IPS DF 4.7 (cell line): Measurements from ENCODE around the gene TSPAN1.
A peak's percentile ranks its signal among the peaks of the same experiment; 100 is the strongest.

Experiments
- DNase-seq: peaks from one replicate; pipeline ENCODE4 v3.0.0-alpha.2; 2013; ENCODE audit warnings: low spot score; ENCODE audit errors: extremely low read depth

The TSPAN1 gene

DNA sequence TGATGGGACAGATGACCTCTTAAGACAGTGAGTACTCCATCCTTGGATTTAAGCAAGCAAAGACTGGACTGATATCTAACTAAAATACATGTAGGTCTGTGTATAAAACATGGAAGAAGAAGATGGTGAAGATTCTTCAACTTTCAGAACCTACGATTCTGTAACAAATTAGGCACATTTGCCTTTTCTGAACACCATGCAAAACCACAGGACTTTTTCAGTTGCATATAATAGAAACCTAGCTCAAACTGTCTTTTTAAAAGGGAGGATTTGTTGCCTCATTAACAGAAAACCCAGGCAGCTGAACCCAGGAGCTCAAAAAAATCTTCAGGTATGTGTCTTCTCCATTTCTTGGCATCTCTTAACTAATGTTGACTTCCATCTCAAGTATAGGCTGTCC, 14.7 kb upstream of the TSPAN1 start:
- no peak for DNase-seq

- DNase-seq = no peak
Measured at GRCh38 chr1:46166521-46167462, 8.1 kb upstream of the TSPAN1 start.

DNA sequence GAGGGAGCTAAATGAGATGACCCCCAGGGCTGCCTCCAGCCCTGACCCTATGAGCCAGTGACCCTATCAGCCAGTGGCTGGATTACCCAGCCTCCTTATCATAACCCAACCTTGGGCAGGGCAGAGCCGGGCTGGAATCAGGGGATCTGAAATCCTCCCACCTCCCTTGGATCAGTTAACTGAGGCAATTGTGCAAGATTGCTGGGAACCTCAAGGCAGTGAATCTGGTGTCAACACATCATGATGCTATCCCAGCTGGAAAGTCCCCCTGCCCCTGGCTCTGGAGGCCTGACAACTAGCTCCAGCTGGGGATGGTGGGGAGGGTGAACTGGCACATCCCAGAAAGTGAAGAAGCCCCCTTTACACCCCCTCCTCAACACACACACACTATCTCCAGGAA, 6.4 kb upstream of the TSPAN1 start:
- DNase-seq = no peak

DNA sequence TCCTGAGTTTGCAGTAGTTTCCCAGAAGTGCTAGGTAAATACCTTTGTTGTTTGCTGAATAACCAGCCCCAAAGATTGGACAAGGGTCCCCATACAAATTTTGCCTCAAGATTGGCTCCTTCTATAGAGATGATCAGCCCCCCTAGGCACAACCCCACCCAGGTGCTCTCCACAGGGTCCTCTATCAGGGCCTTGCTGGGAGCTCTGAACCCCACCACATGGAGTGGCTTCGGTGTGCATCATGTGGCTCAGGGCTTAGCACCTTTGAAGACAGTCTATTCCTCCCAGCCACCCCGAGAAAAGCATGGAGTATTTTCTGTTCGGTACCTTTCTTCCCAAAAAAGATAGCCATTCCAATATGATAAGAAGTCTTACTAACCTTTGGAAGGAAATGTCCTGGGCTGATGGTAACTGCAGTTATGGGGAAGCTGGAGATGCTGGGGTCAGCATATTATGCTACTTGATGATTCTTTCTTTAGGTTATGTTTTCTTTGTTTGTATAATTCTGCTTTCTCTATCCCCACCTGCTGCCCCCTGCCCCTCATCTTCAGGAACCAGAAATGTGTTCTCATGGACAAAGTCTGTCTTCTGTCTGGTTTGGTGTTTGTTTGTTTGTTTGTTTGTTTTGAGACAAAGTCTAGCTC, 5.0 kb upstream of the TSPAN1 start:
- no peak for DNase-seq

- no peak for DNase-seq
Measured at GRCh38 chr1:46171351-46171750, 3.5 kb upstream of the TSPAN1 start.

DNA sequence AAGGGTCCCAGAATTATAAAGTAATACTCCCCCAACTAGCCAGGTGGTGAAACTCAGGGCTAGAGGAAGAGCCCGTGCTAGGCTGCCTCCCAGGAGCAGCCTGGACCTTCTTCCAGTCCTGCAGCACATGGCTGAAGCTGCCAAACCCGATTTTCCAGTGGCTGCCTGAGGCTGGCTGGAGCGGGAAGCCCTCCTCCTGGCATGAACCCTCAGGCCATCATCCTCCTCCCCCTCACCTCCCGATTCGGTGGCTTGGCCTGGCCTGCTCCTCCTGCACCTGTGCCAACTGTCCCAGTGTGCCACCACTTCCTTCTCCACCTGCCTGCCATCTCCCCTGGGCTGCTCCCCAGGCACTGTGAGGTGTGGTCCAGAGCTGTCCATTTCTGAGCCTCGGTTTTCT, 3.0 kb upstream of the TSPAN1 start:
- no peak for DNase-seq

- DNase-seq = no peak
Measured at GRCh38 chr1:46172321-46172720, 2.6 kb upstream of the TSPAN1 start.

GRCh38 chr1:46173361-46173856, 1.5 kb upstream of the TSPAN1 start:
- no peak for DNase-seq

- no peak for DNase-seq
Measured at GRCh38 chr1:46175243-46175642, 356 bp downstream of the TSPAN1 start.

- no peak for DNase-seq
Measured at GRCh38 chr1:46176211-46176865, 1.5 kb downstream of the TSPAN1 start, which contains the start of gene P3R3URF. P3R3URF (minus strand) TSS chr1:46176488; CDS start chr1:46176471, 17 bp downstream.

DNA sequence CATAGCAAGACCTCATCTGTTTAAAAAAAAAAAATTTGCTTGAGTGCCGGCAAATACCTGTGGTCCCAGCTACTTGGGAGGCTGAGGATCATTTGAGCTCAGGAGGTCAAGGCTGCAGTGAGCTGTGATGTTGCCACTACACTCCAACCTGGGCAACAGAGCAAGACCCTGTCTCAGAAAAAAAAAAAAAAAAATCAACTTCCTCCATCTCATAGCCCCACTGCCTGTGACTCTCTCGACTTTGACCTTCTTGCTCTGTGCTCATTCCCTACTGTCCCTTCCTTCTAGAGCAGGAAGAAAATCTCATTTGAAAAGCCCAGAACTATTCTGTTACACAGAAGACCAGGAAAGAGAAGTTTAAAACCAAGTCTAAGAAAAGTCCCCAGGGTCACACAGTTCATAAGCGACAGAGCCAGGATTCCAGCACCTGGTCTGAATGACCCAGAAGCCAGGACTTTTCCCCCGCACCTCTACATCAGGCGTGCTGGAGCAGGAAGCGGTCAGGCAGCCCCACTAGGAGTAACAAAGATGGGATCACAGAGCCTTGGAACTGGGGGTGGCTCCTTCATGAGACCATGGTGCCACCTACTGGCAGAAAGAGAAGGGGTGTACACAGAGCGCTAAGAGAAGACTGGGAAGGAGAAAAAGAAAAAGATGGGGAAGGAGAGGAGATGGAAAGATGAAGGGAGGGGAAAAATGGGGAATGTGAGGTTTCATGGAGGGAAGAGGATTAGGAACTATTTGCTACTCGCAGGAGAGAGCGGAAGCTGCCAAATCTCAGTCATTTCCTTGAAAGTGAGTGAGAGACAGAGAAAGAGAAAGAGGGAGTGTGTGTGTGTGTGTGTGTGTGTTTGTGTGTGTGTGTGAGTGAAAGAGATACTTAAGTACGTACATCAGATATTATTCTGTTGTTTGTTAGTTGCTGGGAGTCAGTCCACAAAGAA, 4.5 kb downstream of the TSPAN1 start:
- DNase-seq = peak; percentile 81

- no peak for DNase-seq
Measured at GRCh38 chr1:46180082-46180616, 5.3 kb downstream of the TSPAN1 start.

GRCh38 chr1:46181343-46182260, 6.7 kb downstream of the TSPAN1 start:
- no peak for DNase-seq

GRCh38 chr1:46183079-46183847, 8.4 kb downstream of the TSPAN1 start:
- no peak for DNase-seq

DNA sequence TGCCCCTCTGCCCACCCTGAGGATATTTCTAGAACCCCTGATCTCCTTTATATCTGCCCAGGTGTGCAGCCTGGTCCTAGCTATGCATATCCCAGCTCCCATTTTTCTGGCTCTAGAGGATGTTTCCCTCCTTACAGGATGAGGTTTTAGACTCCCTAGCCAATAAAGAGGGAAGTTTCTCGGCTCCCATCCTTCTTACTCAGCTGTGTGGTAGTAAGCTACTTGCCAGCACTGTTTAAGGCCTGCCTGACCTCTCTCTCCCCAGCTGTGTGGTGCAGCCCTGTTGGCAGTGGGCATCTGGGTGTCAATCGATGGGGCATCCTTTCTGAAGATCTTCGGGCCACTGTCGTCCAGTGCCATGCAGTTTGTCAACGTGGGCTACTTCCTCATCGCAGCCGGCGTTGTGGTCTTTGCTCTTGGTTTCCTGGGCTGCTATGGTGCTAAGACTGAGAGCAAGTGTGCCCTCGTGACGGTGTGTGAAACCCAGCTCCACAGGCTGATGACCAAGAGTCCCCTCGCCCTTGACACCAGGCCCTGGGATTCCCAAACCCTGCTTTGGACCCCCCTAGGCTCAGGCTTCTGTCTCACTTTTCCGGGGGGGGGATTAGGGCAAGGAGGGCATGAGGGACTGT, 9.2 kb downstream of the TSPAN1 start:
- DNase-seq = no peak

- no peak for DNase-seq
Measured at GRCh38 chr1:46184920-46185658, 10.2 kb downstream of the TSPAN1 start.

DNA sequence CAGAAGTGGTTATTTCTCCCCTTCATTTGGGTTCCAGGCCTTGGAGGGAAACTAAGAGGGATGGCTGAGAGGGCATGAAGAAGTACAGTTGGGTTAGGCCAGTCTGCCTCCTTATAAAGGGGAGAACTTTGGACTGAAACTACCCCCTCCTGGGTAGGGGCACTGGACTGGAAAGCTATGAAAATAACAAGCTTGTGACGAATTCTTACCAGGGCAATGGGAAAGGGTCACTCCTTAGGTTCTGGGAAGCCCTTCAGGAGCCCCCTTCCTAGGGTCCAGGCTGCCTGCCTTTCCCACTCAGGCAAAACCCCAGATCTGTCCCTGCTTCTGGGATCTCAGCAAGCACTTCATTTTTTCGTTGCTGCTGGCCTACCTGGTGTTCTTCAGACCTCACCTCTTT, 11.2 kb downstream of the TSPAN1 start:
- no peak for DNase-seq
